Ecto neural progenitor cell (in vitro differentiated cells): Measurements from ENCODE around the gene EIF4G1.
"Not testable (repeated sequence)": the region's sequence is repeated elsewhere in the genome, so short reads cannot be mapped to it uniquely, and the experiment has no call there.

Experiments used
- DNase-seq: peaks from one replicate; pipeline ENCODE4 v3.0.0-alpha.2; 2018; ENCODE audit warnings: low spot score

Gene EIF4G1

DNA sequence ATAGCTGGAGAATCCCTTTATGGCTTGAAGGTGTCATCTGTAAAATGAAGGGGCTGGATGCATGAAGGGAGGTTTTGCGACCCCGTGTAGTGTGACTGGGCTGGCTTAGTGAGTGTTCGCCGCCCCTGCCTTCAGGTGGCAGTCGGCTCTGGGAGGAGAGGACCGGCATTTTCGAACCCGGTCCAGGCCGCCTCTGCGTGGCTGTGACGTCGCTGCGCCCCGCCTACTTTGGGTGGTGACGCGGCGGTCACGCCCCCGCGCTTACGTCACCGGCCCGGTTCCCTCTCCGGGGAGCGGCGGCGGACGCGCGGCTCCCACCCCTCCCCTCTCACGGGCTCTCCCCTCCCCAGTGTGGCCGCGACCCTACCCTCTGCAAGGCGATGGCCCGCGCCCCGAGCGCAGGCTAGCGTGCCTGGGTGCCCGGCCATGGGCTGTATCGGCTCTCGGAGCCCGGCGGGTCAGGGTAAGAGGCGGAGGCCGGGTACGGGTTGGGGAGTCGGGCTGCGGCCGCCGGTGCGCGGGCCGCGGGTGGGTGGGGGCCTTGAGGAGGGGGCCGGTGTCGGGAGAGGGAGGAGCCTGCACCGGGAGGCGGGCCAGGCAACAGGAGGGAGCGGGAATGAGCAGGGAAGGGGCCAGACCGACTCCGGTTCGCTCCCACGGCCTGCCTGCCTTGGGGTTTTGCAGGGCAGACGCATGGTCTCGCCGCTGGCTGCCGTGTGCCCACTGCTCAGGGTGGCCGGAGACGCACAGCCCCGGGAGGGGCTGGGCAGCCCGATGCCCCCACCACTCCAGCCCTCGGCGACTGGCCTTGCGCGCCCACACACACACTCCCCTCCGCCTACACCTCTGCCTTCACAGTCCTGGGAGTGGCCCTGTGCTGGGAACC is 21.5 kb downstream of the EIF4G1 start:
- peak; percentile 95 for DNase-seq

DNA sequence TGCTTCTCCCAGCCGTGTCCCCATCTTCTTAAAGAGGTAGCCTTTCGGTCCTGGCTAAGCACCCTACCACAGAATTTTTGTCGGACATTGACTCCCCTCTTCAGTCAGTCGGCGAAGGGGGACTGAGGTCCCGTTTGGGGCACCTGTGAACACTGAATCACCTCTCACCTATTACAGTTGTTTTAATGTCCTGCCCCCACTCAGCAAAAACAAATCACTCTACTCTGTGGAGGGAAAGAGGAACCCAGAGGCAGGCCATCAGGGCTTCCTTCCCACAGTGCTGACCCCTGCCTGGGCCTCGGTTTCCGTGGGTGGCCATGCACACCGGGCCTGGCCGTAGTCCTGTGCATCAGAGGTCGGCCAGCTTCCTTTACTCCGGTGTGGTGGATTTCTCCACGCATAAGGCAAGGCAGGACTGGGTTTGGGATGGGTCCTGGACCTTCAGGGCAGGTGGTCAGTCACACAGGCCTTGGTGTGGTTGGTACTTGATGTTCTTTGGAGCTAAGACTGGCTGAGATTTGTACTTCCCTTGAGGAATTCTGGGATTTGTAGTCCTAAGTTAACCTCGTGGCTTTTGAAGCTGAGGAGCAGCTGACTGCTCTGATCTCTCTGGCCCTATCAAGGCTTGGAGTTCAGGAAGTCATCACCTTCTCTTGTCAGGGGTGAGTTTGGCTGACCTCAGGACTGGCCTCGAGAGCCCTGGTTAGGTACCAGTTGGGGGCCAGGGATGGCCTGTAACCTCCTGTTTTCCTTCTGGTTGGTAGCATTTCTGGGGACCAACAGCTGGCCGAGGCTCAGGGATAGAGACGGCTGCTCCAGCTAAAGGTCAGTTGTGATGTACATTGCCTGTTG is 22.4 kb downstream of the EIF4G1 start:
- peak; percentile 61 for DNase-seq

GRCh38 chr3:184337399-184337714 is 23.0 kb downstream of the EIF4G1 start, which contains the start of gene FAM131A:
Gene FAM131A (plus strand): TSS chr3:184337600. CDS start chr3:184337631, 31 bp downstream.
- no peak for DNase-seq

DNA sequence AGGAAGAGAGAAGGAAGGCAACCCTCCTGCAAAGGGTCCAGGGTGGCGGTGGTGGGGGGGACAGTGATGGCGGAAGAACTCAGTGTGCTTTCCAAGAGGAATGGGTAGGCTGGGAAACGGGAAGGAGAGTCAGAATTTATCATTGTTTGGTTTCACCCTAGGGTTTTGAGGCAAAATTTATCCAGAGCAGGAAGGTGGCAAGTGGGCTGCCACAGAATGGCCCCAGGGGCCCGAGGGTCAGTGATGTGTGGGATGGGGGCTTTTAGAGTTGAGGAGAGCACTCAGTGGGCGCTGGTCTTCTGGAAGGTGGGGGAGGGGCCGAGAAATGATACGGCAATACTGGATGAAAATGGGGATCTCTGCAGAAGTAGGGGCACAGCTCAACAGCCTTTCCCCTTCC is 23.6 kb downstream of the EIF4G1 start:
- no peak for DNase-seq

- DNase-seq: peak; percentile 92
Observed at GRCh38 chr3:184338511-184338945, 24.1 kb downstream of the EIF4G1 start.

DNA sequence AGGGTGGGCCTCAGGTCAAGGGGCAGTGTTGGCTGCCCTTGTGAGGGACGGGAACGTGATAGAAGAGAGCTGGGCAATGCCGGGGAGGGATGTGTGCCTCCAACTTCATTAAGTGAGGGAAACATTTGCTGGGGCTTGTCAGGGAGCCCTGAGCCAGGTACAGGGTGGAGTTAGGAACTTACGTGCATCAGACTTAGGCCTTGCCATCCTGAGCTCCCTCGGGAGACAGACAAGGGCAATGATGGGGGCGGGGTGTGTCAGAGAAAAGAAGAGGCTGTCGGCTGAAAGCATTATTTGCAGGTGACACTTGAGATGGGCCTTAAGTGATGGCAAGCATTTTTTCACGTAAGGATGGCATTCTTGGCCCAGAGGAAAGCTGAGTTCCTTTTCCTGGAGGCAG is 24.6 kb downstream of the EIF4G1 start:
- DNase-seq: no peak

GRCh38 chr3:184339451-184340135 is 25.2 kb downstream of the EIF4G1 start:
- DNase-seq: not testable (repeated sequence)

- DNase-seq: no peak
Observed at GRCh38 chr3:184341925-184342324, 27.5 kb downstream of the EIF4G1 start.

DNA sequence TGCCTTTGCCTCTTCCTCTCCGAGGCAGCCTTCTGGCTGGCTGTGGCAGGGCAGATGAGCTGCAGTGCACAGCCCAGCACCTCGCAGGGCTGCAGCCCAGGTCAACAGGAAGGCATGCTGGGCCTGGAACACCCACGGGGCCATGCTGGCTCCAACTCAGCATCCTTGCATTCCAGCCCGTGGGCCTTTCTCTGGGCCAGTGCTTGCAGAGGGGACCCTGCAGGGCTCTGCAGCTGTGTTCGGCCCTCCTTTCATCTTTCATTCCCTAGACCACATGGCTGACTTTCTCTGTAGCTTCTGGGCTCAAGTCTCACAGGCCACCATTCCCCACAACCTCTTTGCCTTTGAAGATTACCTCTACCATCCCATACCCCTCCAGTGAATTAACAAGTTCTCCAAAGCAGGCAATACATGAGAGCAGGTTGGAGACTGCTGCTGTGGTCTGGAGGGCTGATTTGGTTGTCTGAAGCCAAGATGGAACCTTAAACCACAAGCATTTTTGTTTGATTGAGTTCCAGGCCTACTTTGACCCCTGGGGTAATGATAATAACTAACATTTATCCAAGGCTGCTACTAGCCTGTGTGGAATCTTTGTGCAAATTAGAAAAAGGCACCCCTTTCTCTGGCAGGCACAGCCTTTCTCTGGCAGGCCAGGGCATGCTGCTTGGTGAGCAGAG is 28.9 kb downstream of the EIF4G1 start:
- no peak for DNase-seq

DNA sequence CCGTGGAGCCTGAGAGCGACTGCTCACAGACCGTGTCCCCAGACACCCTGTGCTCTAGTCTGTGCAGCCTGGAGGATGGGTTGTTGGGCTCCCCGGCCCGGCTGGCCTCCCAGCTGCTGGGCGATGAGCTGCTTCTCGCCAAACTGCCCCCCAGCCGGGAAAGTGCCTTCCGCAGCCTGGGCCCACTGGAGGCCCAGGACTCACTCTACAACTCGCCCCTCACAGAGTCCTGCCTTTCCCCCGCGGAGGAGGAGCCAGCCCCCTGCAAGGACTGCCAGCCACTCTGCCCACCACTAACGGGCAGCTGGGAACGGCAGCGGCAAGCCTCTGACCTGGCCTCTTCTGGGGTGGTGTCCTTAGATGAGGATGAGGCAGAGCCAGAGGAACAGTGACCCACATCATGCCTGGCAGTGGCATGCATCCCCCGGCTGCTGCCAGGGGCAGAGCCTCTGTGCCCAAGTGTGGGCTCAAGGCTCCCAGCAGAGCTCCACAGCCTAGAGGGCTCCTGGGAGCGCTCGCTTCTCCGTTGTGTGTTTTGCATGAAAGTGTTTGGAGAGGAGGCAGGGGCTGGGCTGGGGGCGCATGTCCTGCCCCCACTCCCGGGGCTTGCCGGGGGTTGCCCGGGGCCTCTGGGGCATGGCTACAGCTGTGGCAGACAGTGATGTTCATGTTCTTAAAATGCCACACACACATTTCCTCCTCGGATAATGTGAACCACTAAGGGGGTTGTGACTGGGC is 30.3 kb downstream of the EIF4G1 start:
- DNase-seq: no peak

DNA sequence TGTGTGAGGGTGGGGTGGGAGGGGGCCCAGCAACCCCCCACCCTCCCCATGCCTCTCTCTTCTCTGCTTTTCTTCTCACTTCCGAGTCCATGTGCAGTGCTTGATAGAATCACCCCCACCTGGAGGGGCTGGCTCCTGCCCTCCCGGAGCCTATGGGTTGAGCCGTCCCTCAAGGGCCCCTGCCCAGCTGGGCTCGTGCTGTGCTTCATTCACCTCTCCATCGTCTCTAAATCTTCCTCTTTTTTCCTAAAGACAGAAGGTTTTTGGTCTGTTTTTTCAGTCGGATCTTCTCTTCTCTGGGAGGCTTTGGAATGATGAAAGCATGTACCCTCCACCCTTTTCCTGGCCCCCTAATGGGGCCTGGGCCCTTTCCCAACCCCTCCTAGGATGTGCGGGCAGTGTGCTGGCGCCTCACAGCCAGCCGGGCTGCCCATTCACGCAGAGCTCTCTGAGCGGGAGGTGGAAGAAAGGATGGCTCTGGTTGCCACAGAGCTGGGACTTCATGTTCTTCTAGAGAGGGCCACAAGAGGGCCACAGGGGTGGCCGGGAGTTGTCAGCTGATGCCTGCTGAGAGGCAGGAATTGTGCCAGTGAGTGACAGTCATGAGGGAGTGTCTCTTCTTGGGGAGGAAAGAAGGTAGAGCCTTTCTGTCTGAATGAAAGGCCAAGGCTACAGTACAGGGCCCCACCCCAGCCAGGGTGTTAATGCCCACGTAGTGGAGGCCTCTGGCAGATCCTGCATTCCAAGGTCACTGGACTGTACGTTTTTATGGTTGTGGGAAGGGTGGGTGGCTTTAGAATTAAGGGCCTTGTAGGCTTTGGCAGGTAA is 31.1 kb downstream of the EIF4G1 start:
- DNase-seq: peak; percentile 75

DNA sequence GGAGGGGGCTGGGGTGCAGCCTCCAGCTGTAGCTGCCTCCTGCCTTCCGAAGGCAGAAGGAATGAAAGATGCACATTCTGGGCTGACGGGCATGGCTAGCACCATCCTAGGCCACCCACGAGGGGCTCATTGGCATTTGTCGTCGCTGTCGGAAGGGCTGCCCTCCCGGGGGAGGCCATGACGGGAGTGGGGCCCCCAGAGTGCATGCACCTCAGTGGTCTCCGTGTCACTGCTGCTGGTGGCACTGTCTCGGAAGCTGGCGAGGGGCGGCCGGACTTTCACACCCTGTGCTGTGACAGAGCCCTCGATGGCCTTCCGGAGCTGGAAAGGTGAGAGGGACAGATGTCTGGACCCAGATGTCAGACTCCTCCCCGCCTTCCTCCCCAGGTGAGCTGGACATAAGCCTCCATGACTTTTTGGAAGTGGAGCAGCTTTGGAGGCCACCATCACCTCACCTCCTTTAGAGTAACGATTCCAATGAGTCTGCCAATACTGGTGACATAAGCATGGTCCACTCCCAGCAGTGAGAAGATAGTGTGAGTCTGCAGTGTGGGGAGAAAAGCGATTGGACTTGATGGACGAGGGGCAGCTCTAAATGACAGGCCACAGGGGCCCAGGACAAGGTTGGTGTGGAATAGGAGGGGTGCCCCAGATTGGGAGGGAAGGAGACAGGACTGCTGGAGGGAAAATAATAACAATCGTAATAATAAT is 32.2 kb downstream of the EIF4G1 start:
- no peak for DNase-seq

DNA sequence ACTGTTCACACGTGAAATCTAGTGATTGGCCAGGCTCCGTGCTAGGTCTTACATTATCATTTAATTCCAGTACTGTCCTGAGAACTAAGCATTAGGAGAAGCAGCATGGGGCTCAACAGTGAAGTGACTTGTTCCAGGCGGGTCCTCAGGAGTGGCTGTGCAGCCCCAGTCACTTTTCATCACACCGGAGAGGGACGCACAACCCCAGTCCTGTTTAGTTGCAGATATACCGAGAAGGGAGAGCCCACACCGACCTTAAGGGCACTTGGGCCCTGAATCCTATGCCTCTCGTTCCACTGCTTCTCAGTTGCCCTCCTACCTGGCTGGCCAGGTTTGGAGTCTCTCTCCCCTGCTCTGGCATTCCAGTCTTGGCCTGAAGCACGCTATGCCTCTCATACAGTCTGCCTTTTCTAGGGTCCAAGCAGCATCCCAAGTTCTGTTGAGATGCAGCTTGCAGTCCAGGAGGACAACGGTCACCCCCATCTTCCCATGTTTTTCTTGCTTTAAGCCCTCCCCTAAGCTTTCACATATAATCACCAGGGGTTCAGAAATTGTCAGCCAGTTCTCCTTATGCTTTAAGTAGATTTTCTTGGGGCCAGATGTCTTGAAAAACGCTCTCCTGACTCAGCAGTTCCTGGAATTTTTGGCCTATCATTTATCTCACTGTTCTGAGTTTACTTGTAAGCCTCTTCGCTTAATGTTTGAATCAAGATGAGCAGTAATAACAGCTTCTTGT is 33.1 kb downstream of the EIF4G1 start:
- no peak for DNase-seq

GRCh38 chr3:184348057-184348382 is 33.6 kb downstream of the EIF4G1 start:
- no peak for DNase-seq

GRCh38 chr3:184349563-184350470 is 35.4 kb downstream of the EIF4G1 start:
- no peak for DNase-seq

DNA sequence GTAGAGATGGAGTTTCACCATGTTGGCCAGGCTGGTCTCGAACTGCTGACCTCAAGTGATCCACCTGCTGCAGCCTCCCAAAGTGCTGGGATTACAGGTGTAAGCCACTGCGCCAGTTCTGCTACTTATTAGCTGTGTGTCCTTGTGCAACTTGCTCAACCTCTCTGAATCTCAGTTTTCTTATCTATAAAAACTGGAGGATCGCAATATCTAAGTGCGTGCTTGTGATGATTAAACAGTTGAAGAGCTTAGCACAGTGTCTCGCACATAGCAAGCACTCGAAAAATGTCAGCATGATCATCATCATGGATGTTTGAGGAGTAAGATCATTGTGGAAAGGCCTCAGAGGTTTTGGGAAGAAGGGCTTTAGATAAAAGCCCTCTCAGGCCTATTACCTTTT is 36.2 kb downstream of the EIF4G1 start:
- no peak for DNase-seq

DNA sequence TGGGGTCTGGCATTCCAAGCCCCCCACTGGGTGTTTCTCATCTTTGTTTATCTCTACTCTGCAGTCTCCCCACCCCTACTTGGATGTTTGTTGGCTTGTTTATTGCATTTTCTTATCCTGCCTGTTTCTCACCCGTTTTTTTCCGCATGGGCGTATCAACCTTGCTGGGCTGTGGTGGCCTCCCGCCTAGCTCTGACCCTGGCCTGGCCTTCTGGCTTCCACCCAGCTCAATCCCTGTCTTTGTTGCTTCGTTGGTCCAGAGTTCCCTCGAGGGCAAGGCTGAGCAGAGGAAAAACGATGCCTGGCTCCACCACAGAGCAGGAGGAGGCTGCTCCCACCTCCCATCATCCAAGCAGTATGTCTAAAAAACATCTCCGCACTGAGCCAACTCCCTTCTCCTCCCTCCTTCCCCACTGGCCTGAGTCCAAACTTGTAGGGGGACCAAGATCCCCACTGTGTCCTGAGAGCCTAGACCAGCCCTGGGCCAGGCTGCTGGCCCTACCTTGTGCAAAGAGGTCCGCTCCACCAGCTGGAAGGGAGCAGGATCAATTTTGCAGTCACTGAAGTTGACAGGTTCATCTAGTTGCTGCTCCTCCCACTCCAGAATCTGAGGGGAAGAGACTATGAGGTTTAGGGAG is 37.2 kb downstream of the EIF4G1 start:
- DNase-seq: no peak
